ENCODE measurements around the gene VWF. TPM values are rescaled to one million over a fixed set of nuclear protein-coding genes. Genes with fewer than 3 reads are reported as not detected.

Gene VWF
- total RNA-seq, 1 donor from 2014 or later, result 0.70 TPM

DNA sequence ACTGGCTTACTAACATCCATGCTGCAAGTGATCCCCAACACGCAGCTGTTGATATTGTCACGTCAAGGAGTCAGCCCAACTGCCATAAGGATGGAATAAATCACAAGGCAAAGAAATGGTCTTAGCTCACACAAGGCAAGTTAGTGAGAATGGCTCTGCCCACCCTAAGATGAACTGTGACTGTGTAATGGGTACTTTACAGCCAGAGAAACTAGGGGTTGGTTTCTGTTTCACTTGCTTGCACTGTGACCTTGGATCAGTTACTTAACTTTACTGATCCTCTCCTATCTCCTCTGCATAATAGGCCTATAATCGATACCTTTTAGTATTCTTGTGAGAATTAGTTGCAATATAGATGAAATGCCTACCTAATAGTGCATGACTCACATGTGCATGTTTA is 127.2 kb downstream of the VWF start:
- H3K9me3 Mint-ChIP-seq, result no peaks in the 10 kb centered on the region
- H3K4me3 Mint-ChIP-seq, result no peak overlapping the region
- no peaks in the 10 kb centered on the region for H3K36me3 Mint-ChIP-seq
- peaks cover 12% of the 10 kb centered on the region for H3K27me3 Mint-ChIP-seq
- TF ChIP-seq, protein P1, sequence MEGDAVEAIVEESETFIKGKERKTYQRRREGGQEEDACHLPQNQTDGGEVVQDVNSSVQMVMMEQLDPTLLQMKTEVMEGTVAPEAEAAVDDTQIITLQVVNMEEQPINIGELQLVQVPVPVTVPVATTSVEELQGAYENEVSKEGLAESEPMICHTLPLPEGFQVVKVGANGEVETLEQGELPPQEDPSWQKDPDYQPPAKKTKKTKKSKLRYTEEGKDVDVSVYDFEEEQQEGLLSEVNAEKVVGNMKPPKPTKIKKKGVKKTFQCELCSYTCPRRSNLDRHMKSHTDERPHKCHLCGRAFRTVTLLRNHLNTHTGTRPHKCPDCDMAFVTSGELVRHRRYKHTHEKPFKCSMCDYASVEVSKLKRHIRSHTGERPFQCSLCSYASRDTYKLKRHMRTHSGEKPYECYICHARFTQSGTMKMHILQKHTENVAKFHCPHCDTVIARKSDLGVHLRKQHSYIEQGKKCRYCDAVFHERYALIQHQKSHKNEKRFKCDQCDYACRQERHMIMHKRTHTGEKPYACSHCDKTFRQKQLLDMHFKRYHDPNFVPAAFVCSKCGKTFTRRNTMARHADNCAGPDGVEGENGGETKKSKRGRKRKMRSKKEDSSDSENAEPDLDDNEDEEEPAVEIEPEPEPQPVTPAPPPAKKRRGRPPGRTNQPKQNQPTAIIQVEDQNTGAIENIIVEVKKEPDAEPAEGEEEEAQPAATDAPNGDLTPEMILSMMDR (conservative IDR thresholded peaks at IDR 0.05), result no peak
- H3K4me1 Mint-ChIP-seq (ENCODE audit: unreplicated experiment), result no peaks in the 10 kb centered on the region
- H3K27ac Mint-ChIP-seq, result no peak overlapping the region
- no peak for DNase-seq (ENCODE audit: extremely low spot score, unreplicated experiment)

DNA sequence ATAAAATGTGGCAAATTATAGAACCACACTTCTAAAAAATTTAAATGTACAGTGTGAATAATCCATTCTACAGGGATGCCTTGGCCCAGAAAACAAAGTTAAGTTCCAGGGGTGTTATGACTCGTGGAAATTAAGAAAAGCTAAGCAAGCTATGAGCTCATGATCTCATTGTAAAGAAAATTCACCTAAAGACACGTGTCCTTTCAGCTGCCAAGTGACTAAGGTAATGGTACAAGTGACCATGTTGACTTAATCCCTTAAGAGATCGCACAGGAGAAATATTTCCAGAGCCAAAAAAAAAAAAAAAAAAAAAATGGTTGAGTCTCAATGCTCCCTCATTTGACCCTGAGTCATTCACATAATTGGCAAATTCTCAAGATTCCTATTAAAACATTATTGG is 128.0 kb downstream of the VWF start:
- H3K27ac Mint-ChIP-seq, result no peak overlapping the region
- no peaks in the 10 kb centered on the region for H3K36me3 Mint-ChIP-seq

GRCh38 chr12:5989621-5990020 is 134.8 kb downstream of the VWF start:
- Mint-ChIP-seq H3K9me3 (no peaks in the 10 kb centered on the region), H3K4me1 (ENCODE audit: unreplicated experiment) (peaks cover 4% of the 10 kb centered on the region), H3K27ac (no peak overlapping the region), H3K36me3 (no peaks in the 10 kb centered on the region), H3K4me3 (no peak overlapping the region), H3K27me3 (peaks cover 8% of the 10 kb centered on the region)
- TF ChIP-seq, protein P1 (conservative IDR thresholded peaks at IDR 0.05), result no peak
- DNase-seq (ENCODE audit: extremely low spot score, unreplicated experiment), result no peak

More for the DNA sequence above, 128.0 kb downstream of the VWF start:
- no peak overlapping the region for H3K4me3 Mint-ChIP-seq
- H3K9me3 Mint-ChIP-seq, result no peaks in the 10 kb centered on the region
- no peak for DNase-seq (ENCODE audit: extremely low spot score, unreplicated experiment)
- no peaks in the 10 kb centered on the region for H3K4me1 Mint-ChIP-seq (ENCODE audit: unreplicated experiment)
- H3K27me3 Mint-ChIP-seq, result peaks cover 11% of the 10 kb centered on the region
- TF ChIP-seq, protein P1 (conservative IDR thresholded peaks at IDR 0.05), result no peak

DNA sequence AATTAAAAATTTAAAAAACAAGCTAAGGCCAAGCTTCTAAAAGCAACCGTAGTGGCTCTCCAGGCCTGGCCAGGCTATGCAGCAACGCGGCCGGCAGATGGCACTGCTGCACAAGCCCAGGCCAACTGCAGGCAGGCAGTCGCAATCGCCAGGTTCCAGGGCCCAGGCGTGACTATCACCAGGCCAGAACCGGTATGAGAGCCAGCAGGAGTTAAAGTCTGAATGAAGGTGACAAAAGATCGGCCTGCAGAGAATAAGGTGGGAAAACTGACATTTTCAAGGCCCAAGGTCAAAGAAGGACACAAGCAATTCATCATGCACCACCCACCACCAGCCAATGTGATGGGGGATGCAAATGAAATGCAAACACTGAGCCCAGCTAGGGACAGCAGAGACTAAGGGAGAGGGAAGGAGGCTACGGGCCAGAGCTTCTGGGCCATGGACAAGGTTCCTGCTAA is 135.8 kb downstream of the VWF start:
- TF ChIP-seq, protein P1 (conservative IDR thresholded peaks at IDR 0.05), result peak; percentile 99
- peaks cover 8% of the 10 kb centered on the region for H3K27me3 Mint-ChIP-seq
- H3K4me1 Mint-ChIP-seq (ENCODE audit: unreplicated experiment), result peaks cover 4% of the 10 kb centered on the region
- H3K4me3 Mint-ChIP-seq, result peak overlapping the region; percentile 30
- H3K9me3 Mint-ChIP-seq, result no peaks in the 10 kb centered on the region
- no peaks in the 10 kb centered on the region for H3K36me3 Mint-ChIP-seq
- H3K27ac Mint-ChIP-seq, result peak overlapping the region; percentile 60
- DNase-seq (ENCODE audit: extremely low spot score, unreplicated experiment), result peak; percentile 87

DNA sequence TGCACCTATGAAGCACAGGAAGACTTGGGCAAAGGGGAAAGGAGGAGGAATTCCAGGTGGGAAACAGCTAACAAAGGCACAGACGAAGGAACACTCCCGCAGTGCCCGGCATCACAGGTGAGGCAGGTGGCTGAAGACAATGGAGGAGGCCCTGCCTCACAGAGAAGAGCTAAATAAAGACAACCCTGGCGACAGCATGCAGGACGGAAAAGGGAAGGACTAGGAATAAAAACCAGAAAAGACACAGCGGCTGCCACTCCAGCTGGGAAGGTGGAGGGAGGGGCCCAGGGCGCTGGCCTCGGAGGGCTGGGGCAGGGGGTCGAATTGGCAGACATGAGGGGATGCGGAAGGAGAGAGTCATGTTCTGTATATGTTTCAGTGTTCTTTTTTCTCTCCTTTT is 136.4 kb downstream of the VWF start:
- Mint-ChIP-seq H3K4me3 (no peak overlapping the region), H3K27me3 (peaks cover 8% of the 10 kb centered on the region), H3K36me3 (no peaks in the 10 kb centered on the region), H3K27ac (no peak overlapping the region), H3K4me1 (ENCODE audit: unreplicated experiment) (peaks cover 4% of the 10 kb centered on the region), H3K9me3 (no peaks in the 10 kb centered on the region)
- TF ChIP-seq, protein P1 (conservative IDR thresholded peaks at IDR 0.05), result no peak
- no peak for DNase-seq (ENCODE audit: extremely low spot score, unreplicated experiment)

DNA sequence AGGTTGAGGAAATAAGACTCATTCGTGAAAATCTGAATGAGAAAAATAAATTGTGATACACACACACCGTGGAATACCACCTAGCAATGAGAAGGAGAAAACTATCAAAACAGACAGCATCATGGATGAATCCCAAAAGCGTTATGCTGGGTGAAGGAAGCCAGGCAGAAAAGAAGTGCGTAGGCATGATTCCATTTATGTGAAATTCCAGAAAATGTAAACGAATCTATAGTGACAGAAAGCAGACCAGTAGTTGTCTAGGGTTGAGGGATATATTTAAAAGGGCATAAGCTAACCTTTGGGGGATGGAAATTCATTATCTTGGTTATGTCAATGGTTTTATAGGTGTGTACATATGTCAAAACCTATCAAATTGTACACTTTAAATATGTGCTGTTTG is 136.9 kb downstream of the VWF start:
- DNase-seq (ENCODE audit: extremely low spot score, unreplicated experiment), result no peak
- Mint-ChIP-seq H3K4me1 (ENCODE audit: unreplicated experiment) (peaks cover 4% of the 10 kb centered on the region), H3K27ac (no peak overlapping the region), H3K9me3 (no peaks in the 10 kb centered on the region), H3K36me3 (no peaks in the 10 kb centered on the region), H3K27me3 (peaks cover 8% of the 10 kb centered on the region), H3K4me3 (no peak overlapping the region)
- TF ChIP-seq, protein P1 (conservative IDR thresholded peaks at IDR 0.05), result no peak
